Activated naive CD8-positive, alpha-beta T cell (primary cell): ENCODE results near the gene PPM1A.

Experiments used
- H3K27ac Mint-ChIP-seq: one replicate; pipeline ENCODE4 v1.8.0; 2021; ENCODE audit warnings: mixed read lengths
- H3K27me3 Mint-ChIP-seq: one replicate; pipeline ENCODE4 v1.8.0; 2021; ENCODE audit warnings: mixed read lengths
- H3K36me3 Mint-ChIP-seq: one replicate; pipeline ENCODE4 v1.8.0; 2021; ENCODE audit warnings: mixed read lengths
- H3K4me1 Mint-ChIP-seq: one replicate; pipeline ENCODE4 v1.8.0; 2021; ENCODE audit warnings: low read depth, mixed read lengths
- H3K4me3 Mint-ChIP-seq: one replicate; pipeline ENCODE4 v1.8.0; 2021; ENCODE audit warnings: mild to moderate bottlenecking, mixed read lengths
- H3K9me3 Mint-ChIP-seq: one replicate; pipeline ENCODE4 v1.8.0; 2021; ENCODE audit warnings: low read depth, mixed read lengths

The PPM1A gene

DNA sequence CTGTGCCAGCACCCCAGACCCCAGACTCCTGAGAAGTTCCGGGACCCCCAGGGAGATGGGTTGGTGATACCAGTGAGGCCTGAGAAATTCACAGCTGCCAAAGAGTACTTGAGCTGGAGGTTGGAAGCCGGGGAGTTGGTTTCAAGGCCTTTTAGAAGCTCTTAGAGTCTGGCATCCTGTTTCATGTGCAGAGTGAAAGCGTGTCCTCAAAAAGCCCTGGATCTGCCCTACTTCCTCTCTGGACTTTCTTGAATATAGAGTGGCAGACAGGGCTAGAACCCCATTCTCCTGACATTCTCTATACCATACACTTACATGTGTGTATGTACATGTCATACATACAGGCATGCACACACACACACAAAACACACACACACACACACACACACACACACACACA is 31.3 kb upstream of the PPM1A start:
- Mint-ChIP-seq H3K4me1 (peaks cover 16% of the 10 kb centered on the region), H3K27ac (no peak overlapping the region), H3K36me3 (no peaks in the 10 kb centered on the region), H3K27me3 (no peaks in the 10 kb centered on the region), H3K9me3 (no peaks in the 10 kb centered on the region), H3K4me3 (no peak overlapping the region)

DNA sequence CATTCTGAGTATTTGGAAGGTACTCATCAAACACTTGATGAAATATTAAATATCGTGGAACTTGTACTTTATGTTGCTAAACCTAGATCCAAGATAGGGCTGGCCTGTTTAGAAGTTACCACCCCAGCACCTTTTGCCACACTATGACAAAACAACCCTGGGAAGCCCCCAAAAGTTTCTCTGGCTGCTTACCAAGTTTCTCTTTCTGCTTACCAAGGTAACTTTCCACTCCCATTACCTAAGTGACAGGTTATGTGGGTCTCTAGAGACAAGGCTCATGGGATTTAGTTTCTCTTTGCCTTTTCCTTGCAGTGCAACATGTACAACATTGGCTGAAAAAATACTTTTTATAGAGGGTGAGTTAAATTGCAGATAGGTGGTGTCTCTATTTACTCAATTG is 28.9 kb upstream of the PPM1A start:
- H3K36me3 Mint-ChIP-seq, result no peaks in the 10 kb centered on the region
- H3K9me3 Mint-ChIP-seq, result no peaks in the 10 kb centered on the region
- H3K4me1 Mint-ChIP-seq, result peaks cover 16% of the 10 kb centered on the region
- H3K4me3 Mint-ChIP-seq, result no peak overlapping the region
- H3K27me3 Mint-ChIP-seq, result no peaks in the 10 kb centered on the region
- H3K27ac Mint-ChIP-seq, result peak overlapping the region; percentile 51

GRCh38 chr14:60220917-60221316 is 28.1 kb upstream of the PPM1A start:
- H3K27ac Mint-ChIP-seq, result no peak overlapping the region
- H3K4me3 Mint-ChIP-seq, result no peak overlapping the region
- no peaks in the 10 kb centered on the region for H3K27me3 Mint-ChIP-seq
- peaks cover 16% of the 10 kb centered on the region for H3K4me1 Mint-ChIP-seq
- no peaks in the 10 kb centered on the region for H3K9me3 Mint-ChIP-seq
- H3K36me3 Mint-ChIP-seq, result no peaks in the 10 kb centered on the region

GRCh38 chr14:60221457-60221856 is 27.6 kb upstream of the PPM1A start:
- H3K27ac Mint-ChIP-seq, result no peak overlapping the region
- H3K9me3 Mint-ChIP-seq, result no peaks in the 10 kb centered on the region
- H3K4me3 Mint-ChIP-seq, result peak overlapping the region; percentile 11
- peaks cover 16% of the 10 kb centered on the region for H3K4me1 Mint-ChIP-seq
- no peaks in the 10 kb centered on the region for H3K36me3 Mint-ChIP-seq
- H3K27me3 Mint-ChIP-seq, result no peaks in the 10 kb centered on the region

GRCh38 chr14:60222820-60223219 is 26.2 kb upstream of the PPM1A start:
- H3K9me3 Mint-ChIP-seq, result no peaks in the 10 kb centered on the region
- H3K4me1 Mint-ChIP-seq, result peaks cover 17% of the 10 kb centered on the region
- no peaks in the 10 kb centered on the region for H3K27me3 Mint-ChIP-seq
- H3K4me3 Mint-ChIP-seq, result no peak overlapping the region
- no peak overlapping the region for H3K27ac Mint-ChIP-seq
- no peaks in the 10 kb centered on the region for H3K36me3 Mint-ChIP-seq

DNA sequence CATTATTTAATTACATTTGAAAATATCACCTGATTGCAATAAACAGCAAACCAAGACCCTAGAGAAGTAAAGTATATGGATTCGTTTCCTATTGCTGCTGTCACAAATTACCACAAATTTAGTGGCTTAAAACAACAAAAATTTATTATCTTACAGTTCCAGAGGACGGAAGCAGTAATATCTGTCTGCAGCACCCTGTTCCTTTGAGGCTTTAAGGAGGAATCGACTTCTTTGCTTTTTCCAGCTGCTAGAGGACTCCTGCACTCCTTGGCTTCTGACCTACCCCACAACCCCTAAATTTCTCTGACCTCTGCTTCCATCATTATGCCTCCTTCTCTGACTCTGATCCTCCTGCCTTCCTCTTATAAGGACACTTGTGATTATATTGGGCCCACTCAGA is 23.8 kb upstream of the PPM1A start:
- Mint-ChIP-seq H3K4me1 (peaks cover 11% of the 10 kb centered on the region), H3K27ac (no peak overlapping the region), H3K27me3 (no peaks in the 10 kb centered on the region), H3K36me3 (no peaks in the 10 kb centered on the region), H3K4me3 (no peak overlapping the region), H3K9me3 (no peaks in the 10 kb centered on the region)

GRCh38 chr14:60226298-60226697 is 22.7 kb upstream of the PPM1A start:
- no peaks in the 10 kb centered on the region for H3K36me3 Mint-ChIP-seq
- H3K27me3 Mint-ChIP-seq, result no peaks in the 10 kb centered on the region
- H3K9me3 Mint-ChIP-seq, result peaks cover 7% of the 10 kb centered on the region
- peaks cover 3% of the 10 kb centered on the region for H3K4me1 Mint-ChIP-seq
- no peak overlapping the region for H3K4me3 Mint-ChIP-seq
- no peak overlapping the region for H3K27ac Mint-ChIP-seq

DNA sequence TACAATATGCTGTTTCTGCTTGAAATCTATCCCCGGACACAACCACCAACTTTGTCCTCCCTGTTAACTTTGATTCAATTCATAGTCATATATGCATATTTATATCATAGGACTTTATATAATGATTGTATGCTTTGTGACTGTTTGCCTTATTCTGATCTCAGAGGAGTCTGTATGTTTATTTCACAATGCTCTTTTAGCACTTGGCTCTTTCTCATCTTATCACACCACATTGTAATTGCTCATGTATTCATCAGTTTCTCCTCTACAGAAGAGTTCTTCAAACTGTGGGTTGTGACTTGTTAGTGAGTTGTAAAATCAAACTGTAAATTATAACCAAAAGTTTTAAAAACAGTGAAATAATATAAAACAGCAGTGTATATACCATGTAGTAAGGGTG is 21.7 kb upstream of the PPM1A start:
- no peaks in the 10 kb centered on the region for H3K27me3 Mint-ChIP-seq
- no peak overlapping the region for H3K4me3 Mint-ChIP-seq
- no peak overlapping the region for H3K27ac Mint-ChIP-seq
- H3K4me1 Mint-ChIP-seq, result peaks cover 2% of the 10 kb centered on the region
- peaks cover 12% of the 10 kb centered on the region for H3K9me3 Mint-ChIP-seq
- peaks cover 2% of the 10 kb centered on the region for H3K36me3 Mint-ChIP-seq

DNA sequence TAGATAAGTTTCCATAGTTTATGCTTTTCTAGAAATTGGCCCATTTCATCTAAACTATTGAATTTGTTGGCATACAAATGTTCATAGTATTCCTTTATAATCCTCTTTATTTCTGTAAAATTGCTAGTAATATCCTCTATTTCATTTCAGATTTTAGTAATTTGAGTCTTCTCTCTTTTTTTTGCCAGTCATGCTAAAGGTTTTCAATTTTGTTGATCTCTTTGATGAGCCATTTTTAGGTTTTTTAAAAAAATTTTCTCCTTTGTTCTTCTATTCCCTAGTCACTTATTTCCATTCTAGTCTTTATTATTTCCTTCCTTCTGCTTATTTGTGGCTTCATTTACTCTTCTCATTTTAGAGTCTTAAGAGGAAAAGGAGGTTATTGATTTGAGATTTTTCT is 19.4 kb upstream of the PPM1A start:
- H3K4me3 Mint-ChIP-seq, result no peak overlapping the region
- H3K27ac Mint-ChIP-seq, result no peak overlapping the region
- peaks cover 6% of the 10 kb centered on the region for H3K36me3 Mint-ChIP-seq
- peaks cover 21% of the 10 kb centered on the region for H3K9me3 Mint-ChIP-seq
- H3K27me3 Mint-ChIP-seq, result no peaks in the 10 kb centered on the region
- H3K4me1 Mint-ChIP-seq, result peaks cover 2% of the 10 kb centered on the region

DNA sequence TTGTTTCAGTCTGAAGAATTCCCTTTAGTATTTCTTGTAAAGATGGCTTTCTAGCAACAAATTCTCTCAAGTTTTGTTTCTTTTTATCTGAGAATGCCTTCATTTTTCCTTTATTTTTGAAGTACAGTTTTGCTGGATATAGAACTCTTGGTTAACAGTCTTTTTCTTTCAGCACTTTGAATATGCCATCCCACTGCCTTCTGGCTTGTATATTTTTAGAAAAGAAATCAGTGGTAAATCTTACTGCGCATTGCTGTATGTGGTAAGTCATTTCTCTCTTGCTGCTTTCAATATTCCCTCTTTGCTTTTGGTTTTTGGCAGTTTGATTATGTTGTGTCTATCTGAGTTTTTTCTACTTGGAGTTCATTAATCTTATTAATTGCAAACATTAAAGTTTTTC is 16.8 kb upstream of the PPM1A start:
- peaks cover 2% of the 10 kb centered on the region for H3K4me1 Mint-ChIP-seq
- H3K4me3 Mint-ChIP-seq, result no peak overlapping the region

DNA sequence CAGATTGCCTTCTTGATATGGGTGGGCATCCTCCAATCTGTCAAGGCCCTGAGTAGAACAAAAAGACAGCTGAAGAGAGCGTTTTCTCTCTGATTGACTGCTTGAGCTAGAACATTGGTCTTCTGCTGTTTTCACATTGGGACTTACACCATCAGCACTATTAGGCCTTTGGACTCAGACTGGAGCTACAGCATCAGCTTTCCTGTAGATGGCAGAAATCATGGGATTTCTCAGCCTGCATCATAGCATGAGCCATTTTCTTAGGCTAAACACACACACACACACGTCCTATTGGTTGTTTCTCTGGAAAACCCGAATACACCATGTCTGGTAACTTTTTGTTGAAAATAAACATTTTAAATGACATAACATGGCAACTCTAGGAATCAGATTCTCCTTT is 15.8 kb upstream of the PPM1A start:
- Mint-ChIP-seq H3K27ac (no peak overlapping the region), H3K4me1 (no peaks in the 10 kb centered on the region), H3K4me3 (no peak overlapping the region), H3K27me3 (no peaks in the 10 kb centered on the region), H3K9me3 (peaks cover 21% of the 10 kb centered on the region), H3K36me3 (peaks cover 6% of the 10 kb centered on the region)

More for the DNA sequence above, 16.8 kb upstream of the PPM1A start:
- Mint-ChIP-seq H3K27ac (no peak overlapping the region), H3K36me3 (peaks cover 6% of the 10 kb centered on the region), H3K27me3 (no peaks in the 10 kb centered on the region), H3K9me3 (peaks cover 21% of the 10 kb centered on the region)

DNA sequence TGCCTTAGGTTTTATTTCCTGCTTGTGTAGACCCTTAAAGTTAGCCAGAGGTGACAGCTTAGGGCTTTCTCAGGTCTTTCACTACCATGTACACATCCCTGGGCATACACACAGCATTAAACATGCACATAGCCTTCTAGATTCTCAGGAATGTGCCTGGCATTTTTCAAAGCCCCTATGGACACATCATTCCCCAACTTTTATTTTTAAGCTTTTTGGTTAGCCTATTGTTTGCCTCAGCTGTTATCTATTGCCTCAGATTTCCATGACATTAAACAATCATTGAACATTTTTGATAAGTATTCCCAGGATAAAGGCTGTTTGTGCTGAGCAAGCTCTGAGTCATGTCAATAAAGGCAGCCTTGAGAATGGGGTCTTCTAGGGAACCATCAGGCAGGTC is 15.1 kb upstream of the PPM1A start:
- H3K4me3 Mint-ChIP-seq, result no peak overlapping the region

GRCh38 chr14:60235440-60235839 is 13.6 kb upstream of the PPM1A start:
- Mint-ChIP-seq H3K4me3 (no peak overlapping the region), H3K27ac (no peak overlapping the region), H3K36me3 (peaks cover 6% of the 10 kb centered on the region), H3K4me1 (no peaks in the 10 kb centered on the region), H3K27me3 (no peaks in the 10 kb centered on the region), H3K9me3 (peaks cover 21% of the 10 kb centered on the region)

More for the DNA sequence above, 15.1 kb upstream of the PPM1A start:
- Mint-ChIP-seq H3K36me3 (peaks cover 6% of the 10 kb centered on the region), H3K4me1 (no peaks in the 10 kb centered on the region), H3K9me3 (peaks cover 21% of the 10 kb centered on the region), H3K27ac (no peak overlapping the region), H3K27me3 (no peaks in the 10 kb centered on the region)

GRCh38 chr14:60238955-60239354 is 10.1 kb upstream of the PPM1A start:
- peaks cover 2% of the 10 kb centered on the region for H3K36me3 Mint-ChIP-seq
- H3K4me3 Mint-ChIP-seq, result no peak overlapping the region
- H3K4me1 Mint-ChIP-seq, result peaks cover 5% of the 10 kb centered on the region
- H3K27me3 Mint-ChIP-seq, result no peaks in the 10 kb centered on the region
- no peak overlapping the region for H3K27ac Mint-ChIP-seq
- no peaks in the 10 kb centered on the region for H3K9me3 Mint-ChIP-seq

GRCh38 chr14:60240139-60240856 is 8.7 kb upstream of the PPM1A start:
- H3K9me3 Mint-ChIP-seq, result no peaks in the 10 kb centered on the region
- peaks cover 2% of the 10 kb centered on the region for H3K36me3 Mint-ChIP-seq
- H3K27me3 Mint-ChIP-seq, result no peaks in the 10 kb centered on the region
- peaks cover 5% of the 10 kb centered on the region for H3K4me1 Mint-ChIP-seq
- no peak overlapping the region for H3K4me3 Mint-ChIP-seq
- H3K27ac Mint-ChIP-seq, result no peak overlapping the region

GRCh38 chr14:60241091-60241490 is 7.9 kb upstream of the PPM1A start:
- Mint-ChIP-seq H3K9me3 (no peaks in the 10 kb centered on the region), H3K4me3 (no peak overlapping the region), H3K36me3 (peaks cover 2% of the 10 kb centered on the region), H3K4me1 (peaks cover 8% of the 10 kb centered on the region), H3K27me3 (no peaks in the 10 kb centered on the region), H3K27ac (no peak overlapping the region)
